GM12891 (cell line): ENCODE results near the gene CD302.

Source experiments
- PAX5 ChIP-seq: IDR thresholded peaks from 2 replicates; pipeline ENCODE4 v1.6.1; 2011; ENCODE audit warnings: low read length, moderate library complexity, mild to moderate bottlenecking; ENCODE audit not compliant: insufficient read depth, severe bottlenecking
- POLR2A ChIP-seq: IDR thresholded peaks from 2 replicates; pipeline ENCODE4 v1.6.1; 2011; ENCODE audit warnings: low read depth, low read length, control low read depth
- POLR2AphosphoS5 ChIP-seq: IDR thresholded peaks from 2 replicates; pipeline ENCODE4 v1.6.1; 2011; ENCODE audit warnings: low read depth, low read length, control low read depth
- POU2F2 ChIP-seq: IDR thresholded peaks from 2 replicates; pipeline ENCODE4 v1.6.1; 2011; ENCODE audit warnings: low read depth, mild to moderate bottlenecking, control low read depth, low read length, moderate library complexity
- SPI1 ChIP-seq: IDR thresholded peaks from 2 replicates; pipeline ENCODE4 v1.6.1; 2011; ENCODE audit warnings: low read depth, low read length, control low read depth
- TAF1 ChIP-seq: IDR thresholded peaks from 2 replicates; pipeline ENCODE4 v1.6.1; 2011; ENCODE audit warnings: low read depth, low read length, control low read depth

DNA sequence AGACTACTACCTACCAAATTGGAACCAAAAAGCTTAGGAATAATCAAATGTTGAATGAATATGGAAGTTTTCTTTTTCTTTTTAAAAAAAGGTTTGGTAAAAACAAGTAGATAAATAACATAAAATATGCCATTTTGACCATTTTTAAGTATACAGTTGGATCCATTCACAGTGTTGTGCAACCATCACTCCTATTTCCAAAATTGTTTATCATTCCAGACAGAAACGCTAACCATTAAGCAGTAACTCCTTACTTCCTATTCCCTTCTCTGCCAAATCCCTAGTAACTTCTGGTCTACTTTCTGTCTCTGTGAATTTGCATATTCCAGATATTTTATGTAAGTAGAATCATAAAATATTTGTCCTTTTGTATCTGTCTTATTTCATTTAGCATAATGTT lies 39.8 kb downstream of the CD302 start:
- TF ChIP-seq POLR2A (no peak), POLR2AphosphoS5 (no peak), TAF1 (no peak), SPI1 (no peak), PAX5 (no peak), POU2F2 (no peak)
